VCaP (cell line): Measurements from ENCODE around the gene SUPT20HL1.
"Not testable (repeated sequence)": the region's sequence is repeated elsewhere in the genome, so short reads cannot be mapped to it uniquely, and the experiment has no call there.

ENCODE experiments used
- H3K27ac ChIP-seq: fragments of 450-650 bp; 2 replicates; pipeline ENCODE4 v1.5.1; 2017
- CTCF ChIP-seq: fragments of 450-650 bp; conservative IDR thresholded peaks from 2 replicates; pipeline ENCODE4 v1.5.1; 2017; ENCODE audit warnings: mild to moderate bottlenecking, moderate library complexity

SUPT20HL1 gene

GRCh38 chrX:24360272-24360671, at the start of gene SUPT20HL1:
TSS of gene SUPT20HL1 (plus strand) at chrX:24360639. CDS start at chrX:24362761, 2,122 bp downstream.
- no peak within 1 kb of the TSS for H3K27ac ChIP-seq
- no peak for TF ChIP-seq CTCF

GRCh38 chrX:24310916-24311315, 49.5 kb upstream of the SUPT20HL1 start:
- not testable (repeated sequence) for H3K27ac ChIP-seq

GRCh38 chrX:24311507-24312248, 48.8 kb upstream of the SUPT20HL1 start:
- H3K27ac ChIP-seq: not testable (repeated sequence)

GRCh38 chrX:24312249-24312607, 48.2 kb upstream of the SUPT20HL1 start:
- not testable (repeated sequence) for H3K27ac ChIP-seq

- no peak within 1 kb of the TSS for H3K27ac ChIP-seq
- no peak for TF ChIP-seq CTCF
Measured at GRCh38 chrX:24314019-24314635, 46.3 kb upstream of the SUPT20HL1 start, which contains the start of gene SUPT20HL2. TSS of gene SUPT20HL2 (minus strand) at chrX:24314069. CDS start at chrX:24313315, 754 bp downstream.

- no peak for TF ChIP-seq CTCF
- H3K27ac ChIP-seq: no peak overlapping the region
Measured at GRCh38 chrX:24316111-24316510, 44.3 kb upstream of the SUPT20HL1 start.

- no peak for TF ChIP-seq CTCF
Measured at GRCh38 chrX:24317567-24317966, 42.9 kb upstream of the SUPT20HL1 start.

GRCh38 chrX:24321741-24322395, 38.6 kb upstream of the SUPT20HL1 start:
- H3K27ac ChIP-seq: no peak overlapping the region
- TF ChIP-seq CTCF: no peak

More at GRCh38 chrX:24317567-24317966, 42.9 kb upstream of the SUPT20HL1 start:
- no peak overlapping the region for H3K27ac ChIP-seq

- no peak for TF ChIP-seq CTCF
- no peak overlapping the region for H3K27ac ChIP-seq
Measured at GRCh38 chrX:24325231-24325630, 35.2 kb upstream of the SUPT20HL1 start.
